Left renal cortex interstitium (tissue), 4 donors: ENCODE results near the gene GEMIN2. TPM values are rescaled to one million over a fixed set of nuclear protein-coding genes. Genes with fewer than 3 reads are reported as not detected.
"Not testable (repeated sequence)": the region's sequence is repeated elsewhere in the genome, so short reads cannot be mapped to it uniquely, and the experiment has no call there.

Experiments
- DNase-seq, 4 donors: peaks; one replicate each; pipeline ENCODE4 v3.0.0-alpha.2; 2013; ENCODE audit warnings: low read depth in 4 of 4, low spot score in 2 of 4, missing footprints in 1 of 4
- polyA plus RNA-seq, 4 donors: library from polyadenylated mRNA; unstranded; fragments of 120-200 nt; gene quantifications; one replicate each; pipeline ENCODE4 v1.2.1, GENCODE V29; 2013; ENCODE audit not compliant: insufficient read length in 4 of 4

The GEMIN2 gene
- polyA plus RNA-seq, 4 donors, result 23.4 to 28.8 (median 25.9) TPM

- no peak for DNase-seq
Observed at GRCh38 chr14:39109893-39110715, 4.0 kb upstream of the GEMIN2 start.

GRCh38 chr14:39113685-39114072, 444 bp upstream of the GEMIN2 start:
- DNase-seq, result no peak

DNA sequence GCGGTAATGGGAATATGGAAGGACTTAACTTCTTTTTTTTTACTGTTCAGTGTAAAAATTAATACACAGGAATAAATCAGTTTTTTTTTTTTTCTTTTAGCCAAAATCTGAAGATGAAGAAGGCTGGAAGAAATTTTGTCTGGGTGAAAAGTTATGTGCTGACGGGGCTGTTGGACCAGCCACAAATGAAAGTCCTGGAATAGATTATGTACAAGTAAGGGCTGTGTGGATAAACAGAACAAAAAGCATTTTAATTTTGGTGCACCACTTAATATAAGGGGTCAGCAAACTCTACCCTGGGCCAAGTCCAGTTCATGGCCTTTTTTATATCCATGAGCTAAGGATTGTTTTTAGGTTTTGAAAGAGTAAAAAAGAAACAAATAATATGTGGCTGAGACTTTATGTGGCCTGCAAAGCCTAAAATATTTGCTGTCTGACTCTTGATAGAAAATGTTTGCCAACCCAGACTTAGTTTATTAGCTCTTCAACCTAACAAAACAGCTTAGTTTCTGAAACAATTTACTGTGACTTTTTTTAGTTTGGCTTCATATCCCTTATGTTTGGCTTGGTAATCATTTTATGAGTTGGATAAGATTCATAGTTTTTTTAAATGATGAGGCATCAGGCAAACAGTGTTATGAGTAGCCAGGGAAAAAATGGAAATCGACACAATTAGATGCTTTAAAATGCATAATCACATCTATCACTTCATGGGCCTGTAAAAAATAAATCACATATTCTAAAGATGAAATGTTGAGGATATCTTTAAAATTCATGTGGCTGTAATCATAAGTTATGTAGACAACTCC, 8.4 kb downstream of the GEMIN2 start:
- DNase-seq, result no peak

- not testable (repeated sequence) for DNase-seq
Observed at GRCh38 chr14:39137835-39138234, 23.7 kb downstream of the GEMIN2 start.

- no peak for DNase-seq
Observed at GRCh38 chr14:39138440-39138839, 24.3 kb downstream of the GEMIN2 start.

GRCh38 chr14:39140170-39140569, 26.0 kb downstream of the GEMIN2 start:
- no peak for DNase-seq

GRCh38 chr14:39141623-39142022, 27.5 kb downstream of the GEMIN2 start:
- not testable (repeated sequence) for DNase-seq

DNA sequence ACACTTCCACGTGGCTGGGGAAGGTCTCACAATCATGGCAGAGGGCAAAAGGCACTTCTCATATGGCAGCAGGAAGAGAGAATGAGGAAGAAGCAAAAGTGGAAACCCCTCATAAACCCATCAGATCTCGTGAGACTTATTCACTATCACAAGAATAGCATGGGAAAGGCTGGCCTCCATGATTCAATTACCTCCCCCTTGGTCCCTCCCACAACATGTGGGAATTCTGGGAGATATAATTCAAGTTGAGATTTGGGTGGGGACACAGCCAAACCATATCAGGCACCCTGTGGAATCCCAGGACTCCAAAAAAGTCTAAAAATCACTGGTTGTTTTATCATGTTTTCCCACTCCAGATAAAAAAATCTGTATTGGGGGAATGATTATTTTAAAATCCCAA, 29.1 kb downstream of the GEMIN2 start:
- not testable (repeated sequence) for DNase-seq

DNA sequence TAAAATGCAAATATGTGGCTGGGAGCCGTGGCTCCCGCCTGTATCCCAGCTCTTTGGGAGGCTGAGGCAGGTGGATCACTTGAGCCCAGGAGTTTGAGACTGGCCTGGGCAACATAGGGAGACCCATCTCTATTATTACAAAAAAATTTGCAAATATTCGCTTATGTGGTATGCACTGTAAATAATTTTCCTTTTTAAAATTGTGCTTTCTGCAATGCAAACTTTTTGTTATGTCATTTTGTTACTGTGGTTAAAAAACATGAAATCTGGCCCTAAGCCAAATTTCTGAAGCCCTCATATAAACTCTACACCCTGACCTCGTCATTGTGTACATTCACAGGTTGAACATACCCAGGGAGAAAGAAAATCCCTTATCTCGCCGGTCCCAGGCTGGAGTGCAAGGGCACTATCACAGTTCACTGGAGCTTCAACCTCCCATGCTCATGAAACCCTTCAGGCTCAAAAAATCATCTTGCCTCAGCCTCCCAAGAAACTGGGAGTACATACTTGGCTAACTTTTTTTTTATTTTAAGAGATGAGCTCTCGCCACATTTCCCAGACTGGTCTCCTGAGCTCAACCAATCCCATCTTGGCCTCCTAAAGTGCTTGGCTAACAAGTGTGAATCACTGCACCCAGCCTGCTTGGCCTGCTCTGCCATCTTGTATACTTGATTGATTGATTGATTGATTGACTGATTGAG, 31.3 kb downstream of the GEMIN2 start:
- no peak for DNase-seq

DNA sequence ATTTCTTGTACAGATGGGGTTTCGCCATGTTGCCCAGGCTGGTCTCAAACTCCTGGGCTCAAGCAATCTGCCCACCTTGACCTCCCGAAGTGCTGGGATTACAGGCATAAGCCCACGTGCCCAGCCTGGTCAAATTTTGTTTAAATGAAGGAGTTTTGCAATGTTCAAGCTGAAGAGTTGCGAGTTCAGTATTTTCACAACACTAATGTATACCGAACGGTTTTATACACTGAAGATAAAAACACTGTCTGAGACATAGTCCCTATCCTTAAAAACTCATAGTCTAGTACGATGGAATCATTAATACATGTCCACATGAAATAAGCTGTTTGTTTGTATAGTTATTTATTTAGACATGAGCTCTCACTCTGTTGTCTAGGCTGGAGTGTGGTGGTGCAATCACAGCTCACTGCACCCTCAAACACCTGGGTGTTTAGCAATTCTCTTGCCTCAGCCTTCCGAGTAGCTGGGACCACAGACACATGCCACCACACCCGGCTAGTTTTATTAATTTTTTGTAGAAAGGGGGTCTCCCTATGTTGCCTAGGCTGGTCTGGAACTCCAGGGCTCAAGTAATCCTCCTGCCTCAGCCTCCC, 40.6 kb downstream of the GEMIN2 start:
- DNase-seq, result no peak

- no peak for DNase-seq
Observed at GRCh38 chr14:39157491-39157890, 43.4 kb downstream of the GEMIN2 start.

GRCh38 chr14:39158222-39158858, 44.2 kb downstream of the GEMIN2 start:
- no peak for DNase-seq

- no peak for DNase-seq
Observed at GRCh38 chr14:39160494-39160893, 46.4 kb downstream of the GEMIN2 start.

- not testable (repeated sequence) for DNase-seq
Observed at GRCh38 chr14:39167797-39168320, 53.7 kb downstream of the GEMIN2 start.

DNA sequence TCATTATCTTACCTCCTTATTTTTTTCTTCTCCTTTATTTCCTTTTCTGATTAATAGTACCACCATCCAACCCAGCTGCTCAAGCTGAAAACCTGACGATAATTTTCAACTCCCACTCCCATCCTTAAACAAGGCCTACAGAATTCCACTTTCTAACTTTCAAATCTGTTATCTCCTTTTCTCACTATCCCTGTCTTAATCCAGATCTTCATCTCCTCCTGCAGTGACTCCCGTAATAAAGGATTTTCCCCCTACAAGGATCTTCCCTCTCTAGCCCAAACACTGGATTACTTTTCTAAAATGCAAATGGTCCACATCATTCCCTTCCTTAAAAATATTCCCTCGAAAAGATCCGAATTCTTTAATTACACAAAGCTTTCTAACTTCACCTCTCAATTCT, 54.5 kb downstream of the GEMIN2 start:
- no peak for DNase-seq

- DNase-seq, result peak in 1 of 4 donors; percentile 13
Observed at GRCh38 chr14:39169541-39169900, 55.4 kb downstream of the GEMIN2 start.

DNA sequence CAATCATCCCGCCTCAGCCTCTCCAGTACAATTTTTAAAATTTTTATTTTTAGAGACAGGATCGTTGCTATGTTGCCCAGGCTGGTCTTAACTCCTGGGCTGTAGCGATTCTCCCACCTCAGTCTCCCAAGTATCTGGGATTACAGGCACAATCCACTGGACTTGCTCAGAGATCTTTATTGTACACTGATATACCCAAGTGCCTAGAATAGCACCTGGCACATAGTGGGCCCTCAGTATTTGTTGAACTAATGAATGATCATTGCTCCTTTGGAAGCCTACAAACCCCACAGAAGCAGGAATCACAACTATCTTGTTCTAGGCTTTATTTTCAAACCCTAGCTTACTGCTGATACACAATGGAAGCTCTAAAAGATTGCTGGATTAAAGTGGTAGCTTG, 59.1 kb downstream of the GEMIN2 start:
- no peak for DNase-seq

- peak; percentile 96 to 98 (median 97) for DNase-seq
Observed at GRCh38 chr14:39174560-39175444, 60.7 kb downstream of the GEMIN2 start, which contains the start of gene PNN. TSS of gene PNN (plus strand) at chr14:39175254. CDS start at chr14:39175280, 26 bp downstream.
